ENCODE results near the gene RALGPS2.
"Not testable (repeated sequence)": the region's sequence is repeated elsewhere in the genome, so short reads cannot be mapped to it uniquely, and the experiment has no call there.

Gene RALGPS2

GRCh38 chr1:178725466-178726086, 532 bp downstream of the RALGPS2 start:
- DNase-seq, result no peak

DNA sequence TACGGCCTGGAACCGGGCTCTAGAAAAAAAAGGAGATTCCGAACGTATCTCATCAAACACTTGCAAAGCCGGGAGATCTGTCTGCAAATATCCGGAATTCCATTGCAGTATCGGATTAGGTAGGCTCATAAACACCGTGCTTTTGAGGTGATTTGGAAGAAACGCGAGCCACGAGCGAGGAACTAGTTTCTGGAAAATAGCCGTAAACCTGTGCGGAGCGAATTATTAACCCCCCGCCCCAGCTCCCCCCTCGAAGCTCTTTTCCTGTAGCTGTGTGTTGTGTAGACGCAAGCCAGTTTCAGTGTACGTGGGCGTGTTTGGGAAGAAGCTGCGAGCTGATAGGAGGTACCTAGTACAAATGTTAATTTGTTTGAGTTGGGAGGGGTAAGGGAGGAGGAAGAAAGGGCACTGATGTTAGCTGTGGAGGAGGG, 1.1 kb downstream of the RALGPS2 start:
- DNase-seq, result peak; percentile 6

DNA sequence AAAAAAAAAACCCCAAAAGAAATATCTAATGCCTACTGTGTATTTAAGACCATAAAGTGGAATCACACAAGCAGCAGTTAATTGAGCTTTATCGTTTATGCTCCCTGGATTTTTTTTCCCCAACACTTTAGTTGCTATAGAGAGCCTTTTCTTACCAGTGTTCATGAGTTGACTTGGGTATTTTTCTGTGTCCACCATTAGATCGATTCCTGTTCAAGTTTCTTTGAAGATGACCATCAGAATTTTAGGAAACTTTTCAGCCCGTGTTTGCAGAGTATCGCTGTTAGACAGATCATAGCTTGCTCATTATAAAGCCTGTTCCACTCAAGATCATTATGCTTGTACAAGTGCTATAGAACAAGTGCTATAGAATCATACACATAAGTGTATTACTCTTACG, 1.5 kb downstream of the RALGPS2 start:
- no peak for DNase-seq

DNA sequence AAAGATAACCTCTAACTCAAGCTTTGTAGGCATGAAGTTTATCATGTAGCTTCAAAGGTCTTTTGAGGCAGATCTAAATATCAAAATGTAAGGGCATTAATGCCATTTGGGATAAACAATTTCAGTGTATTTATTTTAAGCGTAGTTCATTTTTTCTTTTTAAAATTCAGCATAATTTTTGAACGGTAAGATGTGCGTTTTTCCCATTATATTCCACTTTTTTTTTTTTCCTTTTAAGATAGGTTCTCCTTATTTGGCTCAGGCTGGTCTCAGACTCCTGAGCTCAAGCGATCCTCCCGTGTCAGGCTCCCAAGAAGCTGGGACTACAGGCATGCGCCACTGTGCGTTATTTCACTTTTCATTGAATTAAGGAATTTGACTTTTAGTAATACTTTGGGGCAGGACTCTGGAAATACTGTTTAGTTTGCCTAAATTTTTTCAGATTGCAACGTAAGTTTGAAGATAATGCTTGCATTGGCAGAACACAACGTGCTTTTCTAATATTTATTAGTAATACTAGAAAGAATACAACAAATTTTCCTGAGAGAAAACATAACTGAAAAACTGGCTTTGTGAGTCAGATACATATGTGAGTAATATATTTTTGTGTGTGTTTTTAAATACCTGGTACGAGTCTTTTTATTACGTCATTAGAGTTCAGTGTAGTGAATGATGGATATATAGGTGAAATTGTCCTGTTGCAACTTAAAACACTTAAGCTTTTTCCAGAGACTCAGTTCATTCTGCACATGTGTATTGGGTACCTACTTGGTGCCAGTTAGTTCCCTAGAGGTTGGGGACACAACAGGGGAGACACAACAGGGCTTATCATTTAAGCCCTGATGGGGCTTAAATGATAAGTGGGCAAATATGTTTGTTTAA, 2.2 kb downstream of the RALGPS2 start:
- DNase-seq, result no peak

DNA sequence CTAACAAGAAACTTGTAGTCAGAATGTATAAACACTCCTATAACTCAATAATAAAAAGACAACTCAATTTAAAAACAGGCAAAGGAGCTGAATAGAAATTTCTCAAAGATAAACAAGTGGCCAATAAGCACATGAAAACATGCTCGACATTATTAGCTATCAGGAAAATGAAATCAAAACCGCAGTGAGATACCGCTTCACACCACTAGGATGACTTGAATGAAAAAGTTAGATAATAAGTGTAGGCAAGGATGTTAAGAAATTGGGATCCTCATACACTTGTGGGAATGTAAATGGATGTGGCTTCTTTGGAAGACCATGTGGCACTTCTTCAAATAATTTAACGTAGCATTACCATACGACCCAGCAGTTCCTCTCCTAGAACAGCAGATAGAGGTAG, 8.9 kb downstream of the RALGPS2 start:
- no peak for DNase-seq

- DNase-seq, result no peak
These were observed 13.7 kb downstream of the RALGPS2 start for GRCh38 chr1:178738780-178739179.

DNA sequence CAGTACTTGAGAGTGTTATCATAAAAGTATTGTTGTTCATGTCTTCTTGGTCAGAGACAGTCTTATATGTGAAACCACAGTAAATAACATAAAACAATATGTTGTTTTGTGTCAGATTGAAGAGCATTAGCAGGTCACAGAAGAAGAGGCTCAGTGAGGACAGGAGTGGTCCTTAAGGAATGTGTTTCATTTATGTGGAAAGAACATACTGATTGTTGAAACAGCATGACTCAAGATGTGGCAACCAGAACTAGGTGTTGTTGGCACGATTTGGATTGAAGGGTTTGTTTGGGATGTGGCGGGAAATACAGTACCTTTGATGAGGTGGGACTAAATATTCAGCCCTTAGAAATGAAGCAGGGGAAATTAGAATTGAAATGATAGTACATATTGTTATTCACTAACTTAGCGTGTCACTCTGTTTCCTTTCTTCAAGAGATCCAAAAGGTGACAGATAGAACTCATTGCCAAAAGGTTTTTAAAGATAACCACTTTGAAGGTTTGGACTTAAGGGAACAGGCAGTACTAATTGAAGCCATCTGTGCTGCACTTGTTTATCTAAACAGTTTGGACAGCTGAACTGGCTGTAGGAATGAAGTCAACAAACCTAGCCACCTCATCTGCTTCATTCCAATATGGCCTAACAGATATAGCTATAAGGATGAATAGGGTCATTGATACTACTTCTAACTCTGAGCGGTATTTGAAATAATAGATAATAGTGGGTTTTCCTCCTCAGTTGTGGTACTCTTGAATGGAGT, 14.4 kb downstream of the RALGPS2 start:
- DNase-seq, result no peak

DNA sequence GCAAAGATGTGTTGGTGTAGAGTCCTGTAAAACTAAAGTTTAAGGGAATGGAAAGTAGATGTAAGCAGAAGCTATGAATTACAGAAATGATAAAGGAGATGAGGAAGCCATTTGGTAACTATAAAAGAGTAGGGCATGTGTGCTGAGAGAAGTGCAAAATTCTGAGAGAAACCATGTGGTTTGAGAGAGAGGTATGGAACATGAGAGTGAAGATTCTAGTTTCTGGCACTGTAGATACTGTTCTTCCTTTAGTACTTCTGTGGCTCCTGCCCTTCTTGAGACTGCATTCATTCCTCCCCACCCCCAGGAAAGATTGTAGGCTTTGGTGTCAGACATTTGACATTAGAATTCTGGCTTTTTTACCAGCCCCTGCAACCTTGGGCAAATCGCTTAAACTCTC, 15.4 kb downstream of the RALGPS2 start:
- DNase-seq, result no peak

DNA sequence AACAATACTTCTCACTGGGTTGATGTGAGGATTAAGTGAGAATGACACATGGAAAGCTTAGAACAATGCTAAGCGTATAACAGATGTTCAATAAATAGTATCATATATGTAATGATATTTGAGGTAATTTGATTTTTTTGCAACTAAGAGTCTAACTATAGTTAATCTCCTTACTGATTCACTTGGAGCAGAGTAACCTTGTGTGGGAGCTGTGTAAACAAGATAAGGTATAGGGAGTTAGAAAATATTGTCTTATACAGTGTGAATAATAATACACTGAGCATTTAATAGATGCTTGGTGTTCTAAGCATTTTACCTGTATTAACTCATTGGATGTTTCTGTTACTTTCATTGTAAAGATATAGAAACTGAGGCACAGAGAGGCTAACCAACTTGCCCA, 15.9 kb downstream of the RALGPS2 start:
- no peak for DNase-seq

GRCh38 chr1:178743801-178744200, 18.8 kb downstream of the RALGPS2 start:
- no peak for DNase-seq

DNA sequence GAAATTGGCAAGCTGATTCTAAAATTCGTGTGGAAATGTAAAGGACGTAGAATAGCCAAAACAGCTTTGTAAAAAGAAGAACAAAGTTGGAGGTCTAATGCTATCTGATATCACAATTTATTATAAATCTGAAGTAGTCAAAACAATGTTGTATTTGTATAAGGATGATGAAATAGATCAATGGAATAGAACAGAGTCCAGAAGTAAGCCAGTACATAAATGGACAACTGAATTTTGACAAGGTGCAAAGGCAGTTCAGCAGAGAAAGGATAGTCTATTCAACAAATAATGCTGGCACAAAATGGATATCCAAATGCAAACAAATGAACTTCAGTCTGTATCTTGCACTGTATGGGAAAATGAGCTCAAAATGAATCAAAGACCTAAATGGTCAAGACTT, 20.2 kb downstream of the RALGPS2 start:
- no peak for DNase-seq

DNA sequence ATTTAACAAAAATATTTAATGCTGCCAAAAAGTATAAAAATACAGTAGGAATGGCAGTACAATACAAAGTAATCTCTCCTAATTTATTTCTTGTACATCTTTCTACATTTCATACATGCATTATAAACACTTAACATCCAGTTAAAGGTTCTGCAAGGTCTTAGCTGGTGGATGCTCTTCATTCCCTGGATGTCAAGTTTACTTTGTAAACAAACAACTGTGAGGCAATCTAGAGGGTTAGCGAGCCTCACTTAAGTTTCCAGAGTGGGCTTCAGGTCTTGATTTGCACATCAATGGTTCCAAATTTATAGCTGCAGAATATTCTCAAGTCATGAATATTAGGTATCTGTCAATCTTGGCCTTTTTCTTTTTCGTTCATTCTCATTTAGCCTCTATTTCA, 21.3 kb downstream of the RALGPS2 start:
- no peak for DNase-seq

GRCh38 chr1:178747361-178747760, 22.3 kb downstream of the RALGPS2 start:
- DNase-seq, result not testable (repeated sequence)

- no peak for DNase-seq
These were observed 24.6 kb downstream of the RALGPS2 start for GRCh38 chr1:178749581-178750166.

- no peak for DNase-seq
These were observed 26.0 kb downstream of the RALGPS2 start for GRCh38 chr1:178751046-178751445.

DNA sequence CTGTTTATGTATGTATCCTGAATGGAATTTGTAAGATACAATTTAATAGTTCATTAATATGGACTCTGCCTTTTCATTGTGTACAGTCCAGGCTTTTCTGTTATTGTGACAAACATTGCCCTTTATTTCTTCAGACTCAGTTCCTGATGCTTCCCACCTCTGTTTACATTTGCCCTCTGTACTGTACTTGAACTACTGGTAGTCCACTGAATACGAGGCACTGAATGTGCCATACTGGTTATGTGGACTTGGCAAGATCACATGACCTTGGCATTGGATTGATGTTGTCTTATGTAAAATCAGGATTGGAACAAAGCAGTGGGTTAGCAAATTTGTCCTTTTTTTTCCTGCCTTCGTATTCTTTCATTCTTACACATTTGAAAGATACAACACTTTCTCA, 27.8 kb downstream of the RALGPS2 start:
- DNase-seq, result no peak

- DNase-seq, result not testable (repeated sequence)
These were observed 29.7 kb downstream of the RALGPS2 start for GRCh38 chr1:178754655-178755256.

GRCh38 chr1:178768423-178768822, 43.4 kb downstream of the RALGPS2 start:
- no peak for DNase-seq

DNA sequence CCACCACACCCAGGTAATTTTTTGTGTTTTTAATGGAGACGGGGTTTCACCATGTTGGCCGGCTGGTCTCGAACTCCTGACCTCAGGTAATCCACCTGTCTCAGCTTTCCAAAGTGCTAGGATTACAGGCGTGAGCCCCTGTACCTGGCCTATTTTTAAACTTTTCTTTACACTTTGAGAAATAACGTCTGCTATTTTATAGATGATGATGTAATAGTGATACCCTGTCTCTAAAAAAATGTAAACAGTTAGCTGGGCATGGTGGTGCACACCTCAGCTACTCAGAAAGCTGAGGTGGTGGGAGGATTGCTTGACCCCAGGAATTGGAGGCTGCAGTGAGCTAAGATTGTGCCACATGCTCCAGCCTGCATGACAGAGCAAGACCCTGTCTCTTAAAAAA, 47.9 kb downstream of the RALGPS2 start:
- DNase-seq, result no peak

- peak; percentile 3 for DNase-seq
These were observed 49.2 kb downstream of the RALGPS2 start for GRCh38 chr1:178774263-178774662.

- no peak for DNase-seq
These were observed 51.5 kb downstream of the RALGPS2 start for GRCh38 chr1:178776553-178776952.

- DNase-seq, result no peak
These were observed 56.7 kb downstream of the RALGPS2 start for GRCh38 chr1:178781533-178782330.
